Mesenchymal stem cell (in vitro differentiated cells and primary cell): ENCODE measurements around the gene PDCL2.
"Not testable (repeated sequence)": the region's sequence is repeated elsewhere in the genome, so short reads cannot be mapped to it uniquely, and the experiment has no call there.

ENCODE experiments used
- DNase-seq: peaks from one replicate; pipeline ENCODE4 v3.0.0-alpha.2; 2013
- H2AFZ ChIP-seq: one replicate; pipeline ENCODE4 v1.6.1; 2013; ENCODE audit warnings: low read depth, mild to moderate bottlenecking, control low read depth, inconsistent platforms, low read length, moderate library complexity
- H2AK5ac ChIP-seq: 2 replicates; pipeline ENCODE4 v1.6.1; 2013; ENCODE audit warnings: low read length, moderate library complexity, mild to moderate bottlenecking, inconsistent platforms; ENCODE audit not compliant: severe bottlenecking
- H2BK120ac ChIP-seq: one replicate; pipeline ENCODE4 v1.6.1; 2013; ENCODE audit warnings: low read depth, mild to moderate bottlenecking, inconsistent platforms, low read length, moderate library complexity
- H2BK12ac ChIP-seq, 2 experiments: one replicate each; pipeline ENCODE4 v1.6.1; 2013; ENCODE audit warnings: inconsistent platforms in 2 of 2, low read length in 2 of 2, mild to moderate bottlenecking in 2 of 2, moderate library complexity in 2 of 2, control low read depth in 1 of 2
- H2BK15ac ChIP-seq: one replicate; pipeline ENCODE4 v1.6.1; 2013; ENCODE audit warnings: mild to moderate bottlenecking, low read depth, inconsistent platforms; ENCODE audit not compliant: poor library complexity, severe bottlenecking
- H2BK5ac ChIP-seq: 2 replicates; pipeline ENCODE4 v1.6.1; 2013; ENCODE audit warnings: low read depth, mild to moderate bottlenecking, low read length, control low read depth, inconsistent platforms; ENCODE audit not compliant: poor library complexity, severe bottlenecking
- H3K14ac ChIP-seq, 2 experiments: one replicate each; pipeline ENCODE4 v1.6.1; 2013; ENCODE audit warnings: inconsistent platforms in 2 of 2, low read length in 2 of 2, control low read depth in 1 of 2, mild to moderate bottlenecking in 1 of 2, moderate library complexity in 1 of 2
- H3K18ac ChIP-seq, 2 experiments: one replicate each; pipeline ENCODE4 v1.6.1; 2013; ENCODE audit warnings: inconsistent platforms in 2 of 2, low read length in 2 of 2, control low read depth in 1 of 2, low read depth in 1 of 2, mild to moderate bottlenecking in 1 of 2
- H3K23ac ChIP-seq, 2 experiments: one replicate each; pipeline ENCODE4 v1.6.1; 2013; ENCODE audit warnings: inconsistent platforms in 2 of 2, low read length in 2 of 2, mild to moderate bottlenecking in 2 of 2, moderate library complexity in 2 of 2, control low read depth in 1 of 2
- H3K27ac ChIP-seq: 2 replicates; pipeline ENCODE4 v1.5.1; 2013; ENCODE audit warnings: mild to moderate bottlenecking, moderate library complexity, low read length, control low read depth, inconsistent platforms; ENCODE audit not compliant: poor library complexity, severe bottlenecking
- H3K27me3 ChIP-seq, 2 experiments: 2 replicates each; pipeline versions ENCODE4 v1.6.1 to v1.7.0; 2013; ENCODE audit warnings: low read length in 2 of 2, mild to moderate bottlenecking in 2 of 2, moderate library complexity in 2 of 2, control low read depth in 1 of 2, inconsistent platforms in 1 of 2; ENCODE audit not compliant: control insufficient read depth in 1 of 2, insufficient read depth in 1 of 2
- H3K36me3 ChIP-seq, 2 experiments: 2 replicates each; pipeline versions ENCODE4 v1.6.1 to v1.7.0; 2013; ENCODE audit warnings: low read length in 2 of 2, control low read depth in 1 of 2, inconsistent platforms in 1 of 2, low read depth in 1 of 2, mild to moderate bottlenecking in 1 of 2; ENCODE audit not compliant: insufficient read depth in 2 of 2, control insufficient read depth in 1 of 2
- H3K4ac ChIP-seq, 2 experiments: one replicate each; pipeline ENCODE4 v1.6.1; 2013; ENCODE audit warnings: inconsistent platforms in 2 of 2, low read length in 2 of 2, mild to moderate bottlenecking in 2 of 2, moderate library complexity in 2 of 2, control low read depth in 1 of 2, low read depth in 1 of 2
- H3K4me1 ChIP-seq: 2 replicates; pipeline ENCODE4 v1.6.1; 2013; ENCODE audit warnings: low read depth, low read length, control low read depth; ENCODE audit not compliant: control insufficient read depth, insufficient read depth
- H3K4me2 ChIP-seq: 2 replicates; pipeline ENCODE4 v1.6.1; 2013; ENCODE audit warnings: low read length, mild to moderate bottlenecking, inconsistent platforms; ENCODE audit not compliant: poor library complexity, severe bottlenecking
- H3K4me3 ChIP-seq, 2 experiments: 2 replicates each; pipeline versions ENCODE4 v1.5.1 to v1.7.0; 2013; ENCODE audit warnings: low read length in 2 of 2, mild to moderate bottlenecking in 2 of 2, control low read depth in 1 of 2, low read depth in 1 of 2; ENCODE audit not compliant: insufficient read depth in 1 of 2
- H3K79me1 ChIP-seq: replicated peaks from 2 replicates; pipeline ENCODE4 v1.6.1; 2013; ENCODE audit warnings: mild to moderate bottlenecking, control low read depth, low read length, inconsistent platforms; ENCODE audit not compliant: poor library complexity, severe bottlenecking
- H3K9ac ChIP-seq: 2 replicates; pipeline ENCODE4 v1.7.0; 2013; ENCODE audit warnings: mild to moderate bottlenecking, low read length, moderate library complexity
- H3K9me3 ChIP-seq: 2 replicates; pipeline ENCODE4 v1.7.0; 2013; ENCODE audit warnings: mild to moderate bottlenecking, low read length; ENCODE audit not compliant: control insufficient read depth
- H4K8ac ChIP-seq: one replicate; pipeline ENCODE4 v1.6.1; 2013; ENCODE audit warnings: inconsistent platforms, mild to moderate bottlenecking, low read length, moderate library complexity
- H4K91ac ChIP-seq: one replicate; pipeline ENCODE4 v1.6.1; 2013; ENCODE audit warnings: mild to moderate bottlenecking, low read length, inconsistent platforms
- WGBS: methylation state at CpG from one replicate; pipeline ENCODE4 v1.1.7; 2013; ENCODE audit warnings: mixed read lengths; 5-methylcytosine and 5-hydroxymethylcytosine counted together

PDCL2 gene

GRCh38 chr4:55624063-55624462, 32.0 kb upstream of the PDCL2 start:
- H2AFZ ChIP-seq, H2BK15ac ChIP-seq, H3K4me1 ChIP-seq, H4K8ac ChIP-seq, DNase-seq, H3K27me3 ChIP-seq, H2BK5ac ChIP-seq, H2AK5ac ChIP-seq, H3K9me3 ChIP-seq, H3K36me3 ChIP-seq, H3K4me2 ChIP-seq, H2BK12ac ChIP-seq, H4K91ac ChIP-seq, H3K14ac ChIP-seq, H2BK120ac ChIP-seq, H3K4me3 ChIP-seq, H3K79me1 ChIP-seq, H3K4ac ChIP-seq, H3K18ac ChIP-seq, H3K9ac ChIP-seq, H3K27ac ChIP-seq, H3K23ac ChIP-seq: not testable (repeated sequence)
- WGBS: 71% methylated on average over 1 of the region's 1 CpG

GRCh38 chr4:55618546-55619143, 26.6 kb upstream of the PDCL2 start:
- WGBS: 91% methylated on average over 1 of the region's 1 CpG
- no peak overlapping the region for H3K4me2 ChIP-seq
- no peak overlapping the region for H3K4ac ChIP-seq
- H2BK120ac ChIP-seq: no peak overlapping the region
- H2AFZ ChIP-seq: no peak overlapping the region
- no peak overlapping the region for H2AK5ac ChIP-seq
- H2BK5ac ChIP-seq: no peak overlapping the region
- H3K79me1 ChIP-seq: no peaks in the 10 kb centered on the region
- no peaks in the 10 kb centered on the region for H3K36me3 ChIP-seq
- no peak overlapping the region for H3K9ac ChIP-seq
- H3K27me3 ChIP-seq: no peaks in the 10 kb centered on the region
- no peak overlapping the region for H3K18ac ChIP-seq
- no peak overlapping the region for H4K8ac ChIP-seq
- no peak overlapping the region for H3K4me3 ChIP-seq
- no peak overlapping the region for H4K91ac ChIP-seq
- no peak overlapping the region for H3K27ac ChIP-seq
- no peak overlapping the region for H3K23ac ChIP-seq
- no peaks in the 10 kb centered on the region for H3K4me1 ChIP-seq
- H3K14ac ChIP-seq: no peak overlapping the region
- no peak for DNase-seq
- H2BK12ac ChIP-seq: no peak overlapping the region
- H2BK15ac ChIP-seq: no peak overlapping the region
- no peaks in the 10 kb centered on the region for H3K9me3 ChIP-seq

GRCh38 chr4:55617587-55618197, 25.6 kb upstream of the PDCL2 start:
- Histone ChIP-seq H4K91ac (no peak overlapping the region), H2AFZ (no peak overlapping the region), H3K9me3 (no peaks in the 10 kb centered on the region), H3K27me3 (no peaks in the 10 kb centered on the region), H2BK120ac (no peak overlapping the region), H3K9ac (no peak overlapping the region), H3K14ac (no peak overlapping the region), H3K23ac (no peak overlapping the region), H3K27ac (no peak overlapping the region), H3K79me1 (no peaks in the 10 kb centered on the region), H2BK15ac (no peak overlapping the region), H3K4me3 (no peak overlapping the region), H4K8ac (no peak overlapping the region), H3K4ac (no peak overlapping the region), H3K18ac (no peak overlapping the region), H3K4me1 (no peaks in the 10 kb centered on the region), H3K36me3 (no peaks in the 10 kb centered on the region), H2AK5ac (no peak overlapping the region), H3K4me2 (no peak overlapping the region), H2BK5ac (no peak overlapping the region), H2BK12ac (no peak overlapping the region)
- DNase-seq: no peak
- WGBS: 100% methylated on average over 1 of the region's 1 CpG

- H3K36me3 ChIP-seq: no peaks in the 10 kb centered on the region
- no peak overlapping the region for H2BK12ac ChIP-seq
- H3K9me3 ChIP-seq: no peaks in the 10 kb centered on the region
- no peak overlapping the region for H3K9ac ChIP-seq
- no peak overlapping the region for H4K91ac ChIP-seq
- H3K14ac ChIP-seq: no peak overlapping the region
- H3K4me3 ChIP-seq: no peak overlapping the region
- no peak overlapping the region for H2BK15ac ChIP-seq
- no peak overlapping the region for H2BK120ac ChIP-seq
- no peak for DNase-seq
- no peak overlapping the region for H4K8ac ChIP-seq
- no peak overlapping the region for H3K18ac ChIP-seq
- no peak overlapping the region for H3K27ac ChIP-seq
- H3K79me1 ChIP-seq: no peaks in the 10 kb centered on the region
- no peak overlapping the region for H3K4ac ChIP-seq
- H3K4me1 ChIP-seq: no peaks in the 10 kb centered on the region
- no peak overlapping the region for H2BK5ac ChIP-seq
- H3K4me2 ChIP-seq: no peak overlapping the region
- no peak overlapping the region for H2AFZ ChIP-seq
- no peaks in the 10 kb centered on the region for H3K27me3 ChIP-seq
- WGBS: 92% methylated on average over 3 of the region's 3 CpGs
- no peak overlapping the region for H2AK5ac ChIP-seq
- H3K23ac ChIP-seq: no peak overlapping the region
Observed at GRCh38 chr4:55615008-55615407, 23.0 kb upstream of the PDCL2 start.
